GM21723 (cell line): ENCODE measurements around the gene NBEA.
"Not testable (repeated sequence)": the region's sequence is repeated elsewhere in the genome, so short reads cannot be mapped to it uniquely, and the experiment has no call there.

Experiments
- ATAC-seq: cut with Tn5 transposase; IDR thresholded peaks from one replicate; pipeline ENCODE4 v1.9.1; 2021; ENCODE audit warnings: mild to moderate bottlenecking, moderate library complexity; ENCODE audit not compliant: unreplicated experiment

The NBEA gene

DNA sequence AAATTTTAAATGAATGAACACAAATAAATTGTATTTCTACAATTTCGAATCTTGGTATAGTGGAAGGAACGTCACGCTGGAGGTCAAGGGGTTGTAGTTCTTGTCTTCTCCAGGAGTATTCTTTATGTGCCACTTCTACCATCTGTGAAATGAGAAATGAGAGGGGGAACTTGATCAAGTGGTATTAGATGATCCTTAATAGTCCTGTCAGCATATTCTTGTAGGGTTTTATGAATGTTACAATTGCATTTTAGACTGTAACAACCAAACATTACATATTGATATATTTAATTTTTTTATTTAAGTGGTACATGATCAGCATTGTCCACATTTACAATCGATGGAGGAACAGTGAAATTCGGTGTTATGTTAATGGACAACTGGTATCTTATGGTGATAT is 113.6 kb downstream of the NBEA start:
- no peak for ATAC-seq

DNA sequence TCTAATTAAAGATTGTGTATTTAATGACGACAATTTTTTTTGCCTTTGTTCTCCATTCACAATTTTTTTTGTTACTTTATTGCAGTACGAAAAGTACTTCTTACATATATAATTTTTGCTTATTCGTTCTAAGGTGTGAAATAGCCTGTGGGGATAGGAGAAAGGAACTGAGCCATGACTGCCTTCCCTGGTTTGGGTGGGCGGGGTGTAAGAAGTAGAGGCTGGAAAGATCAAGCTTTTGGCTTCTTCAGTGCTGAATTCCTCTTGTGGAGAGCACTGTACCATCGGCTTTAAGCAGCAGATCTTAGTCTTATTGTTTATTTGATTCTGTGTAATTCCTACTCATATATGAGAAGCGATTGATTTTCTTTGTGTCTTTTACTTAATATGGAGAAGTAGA is 115.8 kb downstream of the NBEA start:
- ATAC-seq = no peak

DNA sequence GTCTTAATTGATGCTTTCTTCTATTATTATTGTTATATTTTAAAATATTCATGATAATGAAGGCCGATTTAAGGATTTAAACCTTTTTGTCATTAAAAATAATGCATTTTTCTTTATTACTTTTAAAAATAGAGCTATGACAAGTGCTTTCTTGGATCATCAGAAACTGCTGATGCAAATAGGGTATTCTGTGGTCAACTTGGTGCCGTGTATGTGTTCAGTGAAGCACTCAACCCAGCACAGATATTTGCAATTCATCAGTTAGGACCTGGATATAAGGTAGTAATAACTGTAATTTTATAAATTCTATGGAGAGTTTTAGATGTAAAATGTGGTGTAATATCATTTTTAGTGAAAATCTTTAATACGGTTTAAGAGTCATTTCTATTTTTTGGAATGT is 116.5 kb downstream of the NBEA start:
- peak; percentile 90 for ATAC-seq

DNA sequence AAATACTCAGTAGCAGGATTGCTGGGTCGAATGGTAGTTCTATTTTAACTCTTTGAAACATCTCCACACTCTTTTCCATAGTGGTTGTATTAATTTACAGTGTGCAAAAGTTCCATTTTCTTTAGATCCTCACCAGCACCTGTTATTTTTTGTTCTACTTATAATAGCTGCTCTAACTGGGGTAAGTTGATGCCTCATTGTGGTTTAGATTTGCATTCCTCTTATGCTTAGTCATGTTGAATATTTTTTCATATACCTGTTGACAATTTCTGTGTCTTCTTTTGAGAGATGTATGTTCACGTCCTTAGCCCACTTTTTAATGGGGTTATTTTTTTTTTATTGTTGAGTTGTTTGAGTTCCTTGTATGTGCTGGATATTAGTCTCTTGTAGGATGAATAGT is 144.6 kb downstream of the NBEA start:
- ATAC-seq = no peak

DNA sequence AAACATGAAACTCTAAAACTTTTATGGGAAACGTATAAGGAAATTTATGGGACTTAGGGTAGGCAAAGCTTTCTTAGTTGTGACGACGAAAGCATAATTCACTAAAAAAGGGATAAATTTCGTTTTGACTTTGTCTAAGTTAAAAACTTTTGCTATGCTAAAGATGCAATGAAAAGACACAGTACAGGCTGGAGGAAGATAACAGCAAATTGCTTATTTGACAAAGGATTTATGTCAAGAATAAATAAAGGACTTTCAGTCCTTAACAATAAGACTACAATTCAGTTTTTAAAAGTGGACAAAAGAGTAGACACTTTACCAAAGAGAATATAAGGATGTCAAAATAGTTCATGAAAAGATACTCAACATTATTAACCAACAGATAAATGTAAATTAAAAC is 150.2 kb downstream of the NBEA start:
- no peak for ATAC-seq

DNA sequence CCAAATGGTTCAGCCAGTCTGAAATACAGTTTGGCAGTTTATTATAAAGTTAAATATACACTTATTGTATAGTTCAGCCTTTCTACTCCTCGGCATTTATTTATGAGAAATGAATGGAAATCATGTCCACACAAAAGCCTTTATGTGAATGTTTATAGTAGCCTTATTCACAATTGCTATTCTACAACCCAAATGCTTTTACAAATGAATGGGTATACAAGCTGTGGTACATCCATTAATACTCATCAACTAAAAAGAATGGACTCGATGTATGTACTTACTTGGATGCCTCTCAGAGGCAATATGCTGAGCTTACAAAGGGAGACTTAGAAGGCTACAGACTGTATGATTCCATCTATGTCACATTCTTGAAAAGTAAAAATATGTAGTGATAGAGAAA is 150.7 kb downstream of the NBEA start:
- no peak for ATAC-seq

DNA sequence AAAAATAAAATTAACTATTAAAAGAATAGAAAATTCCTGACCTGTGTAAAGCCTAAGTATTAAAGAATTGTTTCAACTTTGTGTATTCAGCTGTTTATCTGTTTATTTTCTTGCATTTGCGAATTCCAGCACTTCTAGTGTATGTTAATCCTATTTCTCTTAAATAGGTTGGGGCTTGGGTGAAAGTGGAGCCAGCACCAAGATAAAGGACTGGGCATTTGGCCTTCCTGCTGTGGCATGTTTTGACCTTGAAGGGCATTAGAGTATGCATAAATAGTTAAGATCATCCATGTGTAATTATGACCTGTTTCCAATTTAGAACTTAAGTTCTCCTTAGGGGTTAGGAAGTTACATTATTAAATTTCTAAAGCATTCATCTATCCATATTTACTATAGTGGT is 151.3 kb downstream of the NBEA start:
- ATAC-seq = no peak

DNA sequence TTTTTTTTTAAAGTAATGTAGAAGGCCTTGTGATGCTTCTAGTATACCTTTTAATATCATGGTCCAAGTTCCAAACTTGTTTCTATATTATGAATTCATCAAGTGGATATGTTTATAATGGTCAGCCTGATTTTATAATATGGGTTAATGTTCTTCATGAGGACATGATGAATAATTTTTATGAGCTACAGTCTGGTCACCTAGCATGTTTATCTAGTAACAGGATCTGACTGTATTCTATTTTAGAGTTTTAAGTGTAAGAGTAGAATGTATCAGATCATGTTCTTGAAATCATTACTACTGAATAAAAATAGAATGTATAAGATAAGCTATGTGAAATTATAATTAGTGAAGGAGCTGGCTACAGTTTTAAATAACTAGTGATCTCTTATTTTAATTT is 164.7 kb downstream of the NBEA start:
- ATAC-seq = not testable (repeated sequence)

DNA sequence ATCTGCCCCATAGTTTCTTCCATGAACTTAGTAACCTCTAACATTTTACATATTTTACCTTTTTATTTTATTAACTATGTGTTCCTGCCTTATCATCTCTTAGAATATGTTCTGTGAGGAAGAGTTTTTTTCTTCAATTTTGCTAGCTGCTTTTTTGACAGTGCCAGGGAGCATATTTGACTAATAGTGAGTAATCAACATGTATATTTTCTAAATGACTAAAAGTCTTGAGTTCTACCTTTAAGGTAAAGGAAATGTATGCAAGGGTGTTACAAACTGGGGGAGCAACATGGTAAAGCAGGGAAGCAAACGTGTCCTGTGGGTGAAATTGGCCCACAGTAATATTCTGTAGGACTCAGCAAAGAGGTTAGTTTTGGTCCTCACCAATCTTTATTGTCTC is 165.5 kb downstream of the NBEA start:
- ATAC-seq = no peak

DNA sequence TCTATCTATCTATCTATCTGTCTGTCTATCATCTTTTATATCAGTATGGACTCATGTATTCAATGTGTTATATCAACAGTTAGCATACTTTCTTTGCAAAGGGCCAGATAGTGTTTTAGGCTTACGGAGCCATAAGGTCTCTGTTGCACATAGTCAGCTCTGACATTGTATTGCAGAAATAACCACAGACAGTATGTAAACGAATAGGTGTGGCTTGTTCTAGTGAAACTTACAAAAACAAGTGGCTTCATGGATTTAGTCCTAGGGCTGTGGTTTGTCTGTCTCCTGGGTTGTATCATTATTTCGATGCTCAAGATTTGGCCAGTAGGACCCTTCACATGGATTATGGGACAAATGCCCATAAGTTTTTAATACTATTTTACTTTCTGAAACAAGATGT is 171.5 kb downstream of the NBEA start:
- ATAC-seq = not testable (repeated sequence)

DNA sequence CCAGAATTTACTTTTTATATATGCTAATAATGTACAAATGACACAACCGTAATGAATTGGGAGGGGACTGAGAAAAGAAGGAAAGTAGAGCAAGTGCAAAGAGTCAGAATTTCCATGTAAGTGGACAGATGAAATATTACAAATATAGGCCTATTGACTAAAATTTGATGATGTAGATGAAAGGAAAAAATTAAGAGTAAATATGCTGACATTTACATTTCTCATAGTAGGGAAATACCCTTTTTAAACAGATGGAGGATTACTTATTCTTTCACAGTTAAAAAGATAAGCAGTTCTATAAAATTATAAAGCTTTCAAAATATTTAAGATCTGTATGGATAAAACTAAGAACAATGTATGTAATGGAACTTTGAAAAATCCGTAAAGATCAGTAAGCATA is 185.4 kb downstream of the NBEA start:
- no peak for ATAC-seq

DNA sequence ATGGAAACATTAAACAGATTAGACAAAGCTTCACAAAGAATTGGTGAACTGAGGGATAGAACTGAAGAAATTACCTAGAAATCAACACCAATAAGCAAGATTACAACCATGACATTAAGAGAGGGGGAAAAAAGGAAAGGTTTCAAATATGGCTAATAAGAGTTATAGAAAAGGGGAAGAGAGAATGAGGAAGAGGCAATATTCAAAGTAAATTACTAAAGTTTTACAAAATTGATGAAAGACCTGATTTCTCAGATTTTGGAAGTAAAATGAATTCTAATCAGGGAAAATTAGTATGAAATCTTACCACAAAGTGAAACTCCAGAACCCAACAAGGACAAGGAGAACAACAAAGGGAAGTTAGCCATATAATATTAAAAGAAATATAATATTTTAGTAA is 187.4 kb downstream of the NBEA start:
- ATAC-seq = no peak

DNA sequence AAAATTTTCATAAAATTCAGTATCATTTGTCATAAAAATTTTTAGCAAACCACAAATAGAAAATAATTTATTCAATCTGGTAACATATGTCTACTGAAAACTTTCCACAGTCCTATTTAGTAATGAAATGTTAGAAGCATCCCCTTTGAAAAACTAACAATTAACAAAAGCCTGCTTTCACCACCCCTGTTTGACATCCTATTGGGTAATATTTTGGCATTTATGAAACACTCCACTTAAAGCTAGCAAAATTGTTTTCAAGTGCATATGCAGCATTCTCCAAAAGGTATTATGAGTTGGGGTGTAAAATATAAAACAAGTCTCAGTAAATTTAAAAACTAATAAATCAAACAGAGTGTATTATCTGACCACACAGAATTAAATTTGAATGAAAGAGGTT is 189.4 kb downstream of the NBEA start:
- ATAC-seq = no peak

DNA sequence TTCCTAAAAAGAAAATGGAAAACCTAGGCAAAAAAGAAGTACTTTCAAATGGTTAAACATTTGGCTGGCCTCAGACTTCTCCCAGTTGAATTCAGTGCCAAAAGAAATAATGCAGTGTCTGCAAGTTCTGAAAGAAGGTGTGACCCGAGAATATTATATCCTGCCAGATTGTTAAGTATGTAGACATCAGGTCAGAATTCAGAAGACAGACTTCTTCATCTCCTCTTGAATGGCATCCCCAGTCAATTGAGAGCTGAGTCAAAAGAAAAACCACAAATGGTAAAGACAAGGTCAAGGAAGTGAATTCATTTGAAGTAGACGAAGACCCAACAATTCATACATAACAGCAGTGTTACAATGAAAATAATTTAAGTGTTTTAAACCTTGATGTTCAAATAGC is 194.5 kb downstream of the NBEA start:
- ATAC-seq = no peak

DNA sequence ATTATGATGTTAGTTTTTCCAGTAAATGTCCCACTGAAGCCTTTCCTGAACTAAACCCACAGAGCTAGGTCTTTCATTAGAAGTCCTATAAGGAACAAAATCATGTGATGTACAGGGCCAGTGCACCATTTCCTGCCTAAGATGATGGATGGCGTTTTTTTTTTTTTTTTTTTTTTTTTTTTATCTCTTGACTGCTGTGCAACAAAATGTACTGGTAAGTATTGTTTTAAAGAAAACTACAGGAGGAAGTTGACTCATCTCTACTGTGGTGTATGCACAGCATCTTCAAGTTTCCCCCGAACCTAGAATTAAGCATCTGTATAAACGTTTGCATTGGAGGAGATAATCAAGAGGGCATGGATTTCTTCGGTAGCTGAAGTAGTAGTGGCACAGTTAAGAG is 197.5 kb downstream of the NBEA start:
- no peak for ATAC-seq

DNA sequence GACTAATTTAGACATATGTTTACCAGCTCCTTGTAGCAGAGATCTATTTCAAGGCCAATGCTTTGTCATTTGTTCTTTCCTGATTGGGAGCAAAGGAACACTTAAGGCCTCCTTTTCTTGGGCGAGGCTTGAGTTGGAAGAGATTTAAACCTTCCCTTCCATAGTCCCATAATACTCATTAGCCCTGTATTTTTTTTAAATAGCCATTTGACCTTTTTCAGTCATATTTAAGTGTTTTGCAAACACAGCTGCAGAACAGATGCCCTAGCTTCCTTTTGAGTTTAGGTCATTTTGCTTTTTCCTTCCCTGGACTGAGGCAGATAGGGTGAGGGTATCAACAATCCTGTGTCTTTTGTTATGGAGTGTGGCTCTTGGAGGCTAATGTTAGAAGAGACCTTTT is 198.3 kb downstream of the NBEA start:
- ATAC-seq = no peak

DNA sequence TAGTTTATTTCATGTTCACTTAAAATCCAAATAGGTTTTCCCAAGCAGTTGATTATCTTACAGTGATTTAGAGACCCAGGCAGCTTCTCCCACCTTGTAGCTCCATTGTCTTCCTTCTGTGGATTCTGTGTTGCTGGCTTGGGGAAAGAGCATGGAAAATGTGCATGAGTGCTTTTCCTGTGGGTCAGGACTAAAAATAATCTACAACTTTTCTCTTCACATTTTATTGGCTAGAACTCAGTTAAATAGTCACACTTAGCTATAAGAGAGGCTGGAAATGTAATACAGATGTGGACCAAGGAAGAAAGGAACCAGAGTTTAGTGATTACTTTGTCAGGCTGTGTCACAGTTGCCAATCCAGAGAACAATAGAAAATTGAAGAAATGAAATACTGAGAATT is 198.8 kb downstream of the NBEA start:
- no peak for ATAC-seq

DNA sequence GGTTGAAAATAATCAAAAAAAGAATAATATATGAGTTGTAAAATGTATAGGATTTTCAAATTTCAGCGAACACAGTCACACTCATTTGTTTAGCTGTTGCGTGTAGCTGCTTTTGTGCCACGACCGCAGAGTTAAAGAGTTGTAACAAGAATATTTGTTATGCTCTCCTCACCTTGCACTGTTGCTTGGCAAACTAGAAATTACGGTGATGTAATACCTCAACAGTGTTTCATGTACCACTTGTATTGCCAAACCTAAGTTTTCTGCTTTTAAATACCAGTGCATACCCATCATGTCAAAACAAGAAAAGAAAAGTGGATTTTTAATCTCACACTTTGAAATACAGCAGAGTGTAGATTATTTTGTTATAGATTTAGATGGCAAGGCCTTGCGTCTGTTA is 201.1 kb downstream of the NBEA start:
- ATAC-seq = no peak

DNA sequence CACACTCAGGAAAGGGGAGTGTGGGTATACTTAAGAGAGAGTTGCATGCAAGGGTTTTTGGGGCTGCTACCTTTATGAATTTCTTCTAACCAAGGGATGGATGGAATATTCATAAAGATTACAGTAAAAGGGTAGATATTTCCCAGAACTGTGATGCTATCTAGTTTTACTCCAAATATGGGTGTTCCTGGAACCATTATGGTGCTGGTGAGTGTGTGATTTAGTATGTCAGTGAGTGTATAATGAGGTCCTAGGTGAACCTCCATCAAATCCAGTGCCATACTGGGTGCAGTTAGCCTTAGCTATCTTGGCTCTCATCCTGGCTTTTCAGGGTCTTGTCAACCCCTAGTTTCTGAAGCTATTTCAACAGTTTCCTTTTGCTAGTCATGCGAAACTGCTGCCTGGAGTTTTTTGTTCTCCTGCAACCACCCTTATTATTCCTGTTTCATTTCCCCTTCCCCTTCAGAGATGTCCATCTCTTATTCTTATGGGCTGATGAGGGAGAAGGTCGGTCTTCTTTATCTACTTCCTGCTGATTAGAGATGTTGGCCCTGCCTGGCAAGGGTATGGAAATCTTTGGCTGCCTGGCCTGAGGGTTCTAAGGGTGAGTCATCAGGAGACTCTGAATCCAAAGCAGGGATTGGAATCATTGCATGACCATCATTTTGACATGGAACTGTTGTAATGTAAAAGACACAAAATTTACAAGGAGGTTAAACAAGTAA is 202.3 kb downstream of the NBEA start:
- ATAC-seq = no peak

DNA sequence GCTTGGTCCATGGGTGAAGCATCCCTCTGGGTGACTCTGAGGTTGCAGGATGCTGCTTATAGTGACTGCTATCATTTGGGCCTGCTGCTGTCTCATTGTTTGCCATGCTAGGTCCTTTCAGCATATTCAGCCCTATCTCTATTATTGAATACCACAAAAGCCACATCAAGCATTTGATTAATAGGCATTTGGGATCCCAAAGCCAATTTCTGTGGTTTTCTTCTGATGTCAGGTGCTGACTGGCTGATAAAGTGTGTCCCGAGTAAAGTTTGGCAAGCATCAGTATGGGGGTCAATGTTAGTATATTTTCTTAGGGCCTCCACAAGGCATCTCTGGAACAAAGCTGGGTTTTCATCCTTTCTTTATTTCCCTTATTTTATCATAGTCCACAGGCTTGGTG is 204.6 kb downstream of the NBEA start:
- ATAC-seq = no peak

DNA sequence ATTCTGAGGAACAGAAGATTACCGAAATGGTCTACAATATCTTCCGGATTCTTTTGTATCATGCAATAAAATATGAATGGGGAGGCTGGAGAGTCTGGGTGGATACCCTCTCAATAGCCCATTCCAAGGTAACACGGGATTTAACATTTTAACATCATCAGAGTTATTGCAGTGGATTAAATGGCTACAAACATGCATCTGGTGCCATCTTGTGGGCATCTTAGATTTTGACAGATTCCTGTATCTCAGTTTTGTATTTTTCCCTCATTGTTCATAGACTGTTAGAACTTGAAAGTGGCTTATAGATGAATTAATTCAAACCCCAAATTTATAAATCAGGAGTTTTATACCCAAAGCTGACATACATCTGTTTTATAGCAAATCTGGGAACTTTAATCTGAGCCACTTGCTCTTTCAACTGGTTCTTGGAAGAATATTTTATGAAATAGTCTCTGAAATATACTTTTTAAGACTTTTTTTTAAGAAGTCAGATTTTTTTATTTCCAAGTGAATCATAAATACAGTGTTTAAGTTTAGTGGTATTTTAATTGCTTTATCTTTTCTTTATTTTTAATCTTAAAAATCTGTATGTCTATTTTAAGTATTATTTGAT is 215.2 kb downstream of the NBEA start:
- peak; percentile 85 for ATAC-seq

DNA sequence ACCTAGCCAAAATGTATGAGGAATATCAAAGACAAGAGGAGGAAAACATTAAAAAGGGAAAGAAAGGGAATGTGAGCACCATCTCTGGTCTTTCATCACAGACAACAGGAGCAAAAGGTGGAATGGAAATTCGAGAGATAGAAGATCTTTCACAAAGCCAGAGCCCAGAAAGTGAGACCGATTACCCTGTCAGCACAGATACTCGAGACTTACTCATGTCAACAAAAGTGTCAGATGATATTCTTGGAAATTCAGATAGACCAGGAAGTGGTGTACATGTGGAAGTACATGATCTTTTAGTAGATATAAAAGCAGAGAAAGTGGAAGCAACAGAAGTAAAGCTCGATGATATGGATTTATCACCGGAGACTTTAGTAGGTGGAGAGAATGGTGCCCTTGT is 217.0 kb downstream of the NBEA start:
- no peak for ATAC-seq

DNA sequence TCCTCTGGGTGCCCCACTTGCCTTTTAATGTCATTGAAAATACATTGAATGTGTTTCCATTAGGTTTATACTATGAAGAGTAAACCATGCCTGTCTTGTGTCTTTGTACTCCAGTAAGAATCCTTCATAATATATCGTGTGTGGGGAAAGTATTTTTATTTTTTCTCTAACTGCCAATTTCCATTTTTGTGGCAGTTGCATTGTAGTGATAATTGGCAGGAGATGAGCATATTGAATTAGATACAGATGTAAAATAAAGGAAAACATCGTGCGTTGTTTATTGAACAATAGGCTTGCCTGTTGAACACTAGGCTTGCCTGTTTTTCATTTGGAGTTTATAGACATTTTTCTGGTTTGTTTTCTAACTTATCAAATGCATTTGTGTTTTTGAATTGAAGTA is 218.8 kb downstream of the NBEA start:
- no peak for ATAC-seq
